A673 (cell line): ENCODE measurements around the gene ZSWIM8.

ENCODE experiments used
- EZH2 ChIP-seq: fragments of 200-600 bp; sonication (generic); IDR thresholded peaks from 2 replicates; pipeline ENCODE4 v1.6.1; 2017; ENCODE audit warnings: borderline replicate concordance, low read depth, mild to moderate bottlenecking, mixed read lengths, antibody characterized with exemption, low read length; ENCODE audit not compliant: poor library complexity, severe bottlenecking
- TF ChIP-seq, protein P1 (sequence below): fragments of 300-800, 200-600 bp; sonication (generic); conservative IDR thresholded peaks from 2 replicates; pipeline ENCODE4 v1.5.1; 2017; ENCODE audit warnings: low read depth, mild to moderate bottlenecking, antibody characterized with exemption, low read length, moderate library complexity, mixed read lengths

DNA sequence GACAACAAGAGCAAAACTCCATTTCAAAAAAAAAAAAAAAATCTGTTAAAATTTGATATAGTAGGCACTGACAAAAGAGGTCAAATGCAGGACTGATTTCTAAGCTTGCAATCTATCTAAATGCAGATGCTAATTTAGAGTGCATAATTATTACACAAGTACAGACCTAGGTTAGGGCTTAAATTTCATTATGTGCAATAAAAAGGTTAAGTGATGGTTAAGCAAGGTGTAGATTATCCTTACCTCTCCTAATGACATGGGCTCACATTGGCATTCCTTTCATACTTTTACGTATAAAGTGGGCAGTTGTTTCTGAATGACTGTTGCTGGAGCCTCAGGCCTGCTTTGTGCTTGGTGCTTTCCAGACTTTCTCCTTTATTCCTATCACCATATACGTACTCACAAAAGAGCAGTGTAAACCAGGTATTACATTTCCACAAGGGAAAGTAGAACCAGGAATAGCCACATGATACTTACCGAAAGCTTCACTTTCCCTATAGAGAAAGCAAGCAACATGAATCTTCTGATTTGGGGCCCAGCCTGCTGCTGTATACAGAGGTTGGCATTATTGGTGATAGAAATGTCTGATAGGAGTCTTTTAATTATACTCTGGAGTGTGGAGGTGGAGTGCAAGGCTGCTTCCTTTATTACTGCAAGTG, 5.7 kb upstream of the ZSWIM8 start:
- TF ChIP-seq, protein P1, sequence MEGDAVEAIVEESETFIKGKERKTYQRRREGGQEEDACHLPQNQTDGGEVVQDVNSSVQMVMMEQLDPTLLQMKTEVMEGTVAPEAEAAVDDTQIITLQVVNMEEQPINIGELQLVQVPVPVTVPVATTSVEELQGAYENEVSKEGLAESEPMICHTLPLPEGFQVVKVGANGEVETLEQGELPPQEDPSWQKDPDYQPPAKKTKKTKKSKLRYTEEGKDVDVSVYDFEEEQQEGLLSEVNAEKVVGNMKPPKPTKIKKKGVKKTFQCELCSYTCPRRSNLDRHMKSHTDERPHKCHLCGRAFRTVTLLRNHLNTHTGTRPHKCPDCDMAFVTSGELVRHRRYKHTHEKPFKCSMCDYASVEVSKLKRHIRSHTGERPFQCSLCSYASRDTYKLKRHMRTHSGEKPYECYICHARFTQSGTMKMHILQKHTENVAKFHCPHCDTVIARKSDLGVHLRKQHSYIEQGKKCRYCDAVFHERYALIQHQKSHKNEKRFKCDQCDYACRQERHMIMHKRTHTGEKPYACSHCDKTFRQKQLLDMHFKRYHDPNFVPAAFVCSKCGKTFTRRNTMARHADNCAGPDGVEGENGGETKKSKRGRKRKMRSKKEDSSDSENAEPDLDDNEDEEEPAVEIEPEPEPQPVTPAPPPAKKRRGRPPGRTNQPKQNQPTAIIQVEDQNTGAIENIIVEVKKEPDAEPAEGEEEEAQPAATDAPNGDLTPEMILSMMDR: no peak
- TF ChIP-seq EZH2: no peak
